ENCODE results near the gene SAP25.

SAP25 gene

GRCh38 chr7:100573691-100574361 lies at the start of gene SAP25:
TSS of gene SAP25 (minus strand) at chr7:100573900. CDS start at chr7:100573742, 158 bp downstream.
- FAIRE-seq, result no peak

GRCh38 chr7:100621554-100621953 lies 47.9 kb upstream of the SAP25 start:
- FAIRE-seq, result no peak

GRCh38 chr7:100620804-100621203 lies 47.1 kb upstream of the SAP25 start:
- no peak for FAIRE-seq

GRCh38 chr7:100620239-100620638 lies 46.5 kb upstream of the SAP25 start:
- FAIRE-seq, result no peak

GRCh38 chr7:100614308-100614861 lies 40.7 kb upstream of the SAP25 start:
- FAIRE-seq, result no peak

GRCh38 chr7:100613412-100614175 lies 39.9 kb upstream of the SAP25 start:
- no peak for FAIRE-seq

- FAIRE-seq, result no peak
Observed at GRCh38 chr7:100612730-100613390, 39.2 kb upstream of the SAP25 start.

GRCh38 chr7:100611983-100612729 lies 38.5 kb upstream of the SAP25 start, which contains the start of gene MOSPD3:
TSS of gene MOSPD3 (plus strand) at chr7:100612540. CDS start at chr7:100612792, 252 bp downstream.
- peak; percentile 100 for FAIRE-seq

GRCh38 chr7:100609958-100610357 lies 36.3 kb upstream of the SAP25 start:
- FAIRE-seq, result no peak

- FAIRE-seq, result no peak
Observed at GRCh38 chr7:100607111-100607510, 33.4 kb upstream of the SAP25 start.

GRCh38 chr7:100606313-100606712 lies 32.6 kb upstream of the SAP25 start:
- no peak for FAIRE-seq

- no peak for FAIRE-seq
Observed at GRCh38 chr7:100604976-100605911, 31.5 kb upstream of the SAP25 start.

GRCh38 chr7:100604028-100604975 lies 30.6 kb upstream of the SAP25 start:
- FAIRE-seq, result no peak

GRCh38 chr7:100603726-100604027 lies 30.0 kb upstream of the SAP25 start:
- FAIRE-seq, result no peak

GRCh38 chr7:100602889-100603725 lies 29.4 kb upstream of the SAP25 start:
- no peak for FAIRE-seq

- FAIRE-seq, result no peak
Observed at GRCh38 chr7:100600730-100601038, 27.0 kb upstream of the SAP25 start.

GRCh38 chr7:100599911-100600729 lies 26.4 kb upstream of the SAP25 start:
- FAIRE-seq, result no peak

GRCh38 chr7:100598425-100598824 lies 24.7 kb upstream of the SAP25 start:
- FAIRE-seq, result no peak

- no peak for FAIRE-seq
Observed at GRCh38 chr7:100595188-100595587, 21.5 kb upstream of the SAP25 start.

Measured in A204.1 (cell line).